Suprapubic skin (tissue), 4 donors: ENCODE data around the gene KMT2C.
"Not testable (repeated sequence)": the region's sequence is repeated elsewhere in the genome, so short reads cannot be mapped to it uniquely, and the experiment has no call there.

Source experiments
- CTCF ChIP-seq, 2 donors: fragments of 200-600 bp in 1 of 2; fragments of 450-650 bp in 1 of 2; sonication (generic) in 1 of 2; IDR thresholded peaks; one replicate each; pipeline ENCODE4 v1.5.1; 2016 to 2019; ENCODE audit warnings: antibody characterized with exemption in 2 of 2, mild to moderate bottlenecking in 1 of 2, moderate library complexity in 1 of 2
- EP300 ChIP-seq: sonication (generic); formaldehyde crosslinking; IDR thresholded peaks from one replicate; pipeline ENCODE4 v1.6.1; 2017; ENCODE audit warnings: antibody characterized with exemption
- POLR2A ChIP-seq, 2 donors: fragments of 450-650 bp; IDR thresholded peaks; one replicate each; pipeline ENCODE4 v1.6.1; 2017; ENCODE audit warnings: antibody characterized with exemption in 2 of 2, mild to moderate bottlenecking in 2 of 2, moderate library complexity in 2 of 2
- POLR2AphosphoS5 ChIP-seq, 3 donors: sonication (generic); formaldehyde crosslinking; IDR thresholded peaks; one replicate each; pipeline ENCODE4 v1.6.1; 2017; ENCODE audit warnings: antibody characterized with exemption in 3 of 3

- not testable (repeated sequence) for TF ChIP-seq CTCF (IDR thresholded peaks at IDR 0.05); POLR2A (IDR thresholded peaks at IDR 0.05); POLR2AphosphoS5 (IDR thresholded peaks at IDR 0.05); EP300
Observed at GRCh38 chr7:152286972-152287371, 148.8 kb downstream of the KMT2C start.
